HepG2 (cell line): ENCODE measurements around the gene DENND5B. TPM values are rescaled to one million over a fixed set of nuclear protein-coding genes. Genes with fewer than 3 reads are reported as not detected.

Source experiments
- ATAC-seq: fragments of 200-7000 bp; cut with Tn5 transposase; 3 replicates; pipeline ENCODE4 v1.9.1; 2020; ENCODE audit warnings: mild to moderate bottlenecking, moderate library complexity
- BruUV-seq: library from RNA; stranded (reverse); fragments of 400-500 nt; replicated peaks from 2 replicates; lab custom pipeline; 2021; lab: Mats Ljungman, UMichigan
- CTCF ChIA-PET: fragments of 300-600 bp; formaldehyde crosslinking; extraction: SDS; loops from one replicate; lab custom pipeline; 2021; ENCODE audit warnings: low total read pairs, inconsistent platforms, low intra/inter-chr PET ratio; lab: Yijun Ruan, JAX
- POLR2A ChIA-PET: fragments of 350-600 bp; sonication (Branson Sonifier 250); formaldehyde crosslinking; loops from one replicate; lab custom pipeline; 2020; ENCODE audit warnings: antibody characterized with exemption, inconsistent platforms; lab: Yijun Ruan, JAX
- DNase-seq: peaks from one replicate; pipeline ENCODE4 v3.0.0-alpha.2; 2015; ENCODE audit warnings: low spot score
- FAIRE-seq: peaks from 3 replicates; lab custom pipeline; 2011; peaks lifted over from hg19 to GRCh38; lab: Jason Lieb, UNC
- H2AFZ ChIP-seq: one replicate; pipeline ENCODE4 v1.6.1; 2011; ENCODE audit warnings: low read length, inconsistent platforms
- H3K27ac ChIP-seq: fragments of 300-600 bp; 3 replicates; pipeline ENCODE4 v1.8.0; 2011; ENCODE audit warnings: mixed run types, mild to moderate bottlenecking, mixed read lengths, low read length, inconsistent platforms; ENCODE audit not compliant: insufficient read depth; ENCODE audit errors: extremely low read length
- H3K27me3 ChIP-seq, 2 experiments: fragments of 200-600 bp in 1 of 2; 2 replicates in 1 of 2; 3 replicates in 1 of 2; pipeline versions ENCODE4 v1.6.0 to v1.8.0; 2011; ENCODE audit warnings: low read length in 2 of 2, mild to moderate bottlenecking in 2 of 2, moderate library complexity in 2 of 2, inconsistent platforms in 1 of 2; ENCODE audit not compliant: insufficient read depth in 2 of 2, control insufficient read depth in 1 of 2
- H3K36me3 ChIP-seq, 2 experiments: fragments of 200-600 bp in 1 of 2; replicated peaks in 1 of 2; 2 replicates in 1 of 2; 3 replicates in 1 of 2; pipeline versions ENCODE4 v1.5.1 to v1.8.0; 2011; ENCODE audit warnings: low read length in 2 of 2, inconsistent platforms in 1 of 2; ENCODE audit not compliant: insufficient read depth in 2 of 2, control insufficient read depth in 1 of 2
- H3K4me1 ChIP-seq: 2 replicates; pipeline ENCODE4 v1.5.1; 2012; ENCODE audit warnings: low read length, inconsistent platforms; ENCODE audit not compliant: insufficient read depth
- H3K4me2 ChIP-seq: 2 replicates; pipeline ENCODE4 v1.6.0; 2011; ENCODE audit warnings: low read depth, low read length, inconsistent platforms
- H3K4me3 ChIP-seq, 3 experiments: fragments of 200-600 bp in 1 of 3; sonication (generic), shearing (Covaris generic) in 1 of 3; replicated peaks in 1 of 3; 2 replicates each; pipeline ENCODE4 v1.5.1; 2011 to 2016; ENCODE audit warnings: low read length in 3 of 3, inconsistent platforms in 2 of 3, low read depth in 2 of 3, mild to moderate bottlenecking in 2 of 3, control low read depth in 1 of 3, mixed read lengths in 1 of 3; ENCODE audit not compliant: insufficient read depth in 1 of 3
- H3K79me2 ChIP-seq: one replicate; pipeline ENCODE4 v1.6.1; 2011; ENCODE audit warnings: low read length, inconsistent platforms; ENCODE audit not compliant: insufficient read depth
- H3K9ac ChIP-seq: 2 replicates; pipeline ENCODE4 v1.6.0; 2011; ENCODE audit warnings: mild to moderate bottlenecking, low read depth, low read length, inconsistent platforms; ENCODE audit not compliant: insufficient read depth
- H3K9me3 ChIP-seq: 2 replicates; pipeline ENCODE4 v1.5.1; 2012; ENCODE audit warnings: mild to moderate bottlenecking, low read length
- H4K20me1 ChIP-seq: 2 replicates; pipeline ENCODE4 v1.6.0; 2011; ENCODE audit warnings: inconsistent platforms, mild to moderate bottlenecking, low read length, moderate library complexity; ENCODE audit not compliant: insufficient read depth
- ATF3 ChIP-seq: sonication (generic); formaldehyde crosslinking; IDR thresholded peaks from 2 replicates; pipeline ENCODE4 v1.4.0; 2020; ENCODE audit warnings: missing genetic modification reagents
- FOXP4 ChIP-seq: sonication (generic); formaldehyde crosslinking; IDR thresholded peaks from 2 replicates; pipeline ENCODE4 v1.4.0; 2020; ENCODE audit warnings: missing genetic modification reagents
- GPBP1L1 ChIP-seq: sonication (generic); formaldehyde crosslinking; IDR thresholded peaks from 2 replicates; pipeline ENCODE4 v1.5.0; 2020; ENCODE audit warnings: mild to moderate bottlenecking, missing genetic modification reagents
- HNF4G ChIP-seq, 2 experiments: sonication (generic) in 1 of 2; formaldehyde crosslinking in 1 of 2; IDR thresholded peaks; 2 replicates each; pipeline versions ENCODE4 v1.4.0 to v1.6.1; 2011 to 2020; ENCODE audit warnings: borderline replicate concordance in 2 of 2, low read depth in 2 of 2, mild to moderate bottlenecking in 2 of 2, low read length in 1 of 2, missing genetic modification reagents in 1 of 2, moderate library complexity in 1 of 2
- HNRNPK ChIP-seq: fragments of 200-400 bp; formaldehyde crosslinking; IDR thresholded peaks from 2 replicates; pipeline ENCODE4 v1.6.1; 2018; ENCODE audit warnings: low read length, low read depth, moderate library complexity, mild to moderate bottlenecking; ENCODE audit not compliant: poor library complexity, severe bottlenecking
- HNRNPUL1 ChIP-seq: fragments of 200-400 bp; formaldehyde crosslinking; IDR thresholded peaks from 2 replicates; pipeline ENCODE4 v1.6.1; 2017; ENCODE audit warnings: low read depth, mild to moderate bottlenecking, low read length, moderate library complexity
- KDM6A ChIP-seq: IDR thresholded peaks from 2 replicates; pipeline ENCODE4 v1.6.1; 2016; ENCODE audit warnings: low read depth
- MAFF ChIP-seq: IDR thresholded peaks from 2 replicates; pipeline ENCODE4 v1.6.1; 2011; ENCODE audit warnings: low read depth, low read length, improper control_type of control experiment
- MAX ChIP-seq: IDR thresholded peaks from 2 replicates; pipeline ENCODE4 v1.6.1; 2012; ENCODE audit warnings: inconsistent platforms
- MAZ ChIP-seq, 2 experiments: sonication (generic) in 1 of 2; formaldehyde crosslinking in 1 of 2; IDR thresholded peaks; 2 replicates each; pipeline versions ENCODE4 v1.5.0 to v1.6.1; 2012 to 2020; ENCODE audit warnings: low read depth in 2 of 2, mild to moderate bottlenecking in 2 of 2, borderline replicate concordance in 1 of 2, improper control_type of control experiment in 1 of 2, low read length in 1 of 2, missing genetic modification reagents in 1 of 2, moderate library complexity in 1 of 2
- NR2F6 ChIP-seq, 2 experiments: IDR thresholded peaks; 2 replicates each; pipeline ENCODE4 v1.6.1; 2016; ENCODE audit warnings: antibody characterized with exemption in 1 of 2, mild to moderate bottlenecking in 1 of 2
- TARDBP ChIP-seq: sonication (generic); formaldehyde crosslinking; IDR thresholded peaks from 2 replicates; pipeline ENCODE4 v1.8.0; 2022; ENCODE audit warnings: mild to moderate bottlenecking, missing genetic modification reagents
- TBL1XR1 ChIP-seq: fragments of 150-350 bp; IDR thresholded peaks from 2 replicates; pipeline ENCODE4 v1.6.1; 2014; ENCODE audit warnings: borderline replicate concordance, low read length; ENCODE audit not compliant: partially characterized antibody
- ZNF253 ChIP-seq: sonication (generic); formaldehyde crosslinking; IDR thresholded peaks from 2 replicates; pipeline ENCODE4 v1.8.0; 2022; ENCODE audit warnings: mild to moderate bottlenecking, missing genetic modification reagents, borderline replicate concordance
- ZNF263 ChIP-seq: sonication (generic); formaldehyde crosslinking; IDR thresholded peaks from 2 replicates; pipeline ENCODE4 v1.4.0; 2020; ENCODE audit warnings: missing genetic modification reagents
- ZNF660 ChIP-seq: sonication (generic); formaldehyde crosslinking; IDR thresholded peaks from 2 replicates; pipeline ENCODE4 v1.5.1; 2020; ENCODE audit warnings: mild to moderate bottlenecking, low read depth, missing genetic modification reagents, borderline replicate concordance
- WGBS: methylation state at CpG from one replicate; pipeline ENCODE4 v1.1.6; 2017; ENCODE audit warnings: low lambda C conversion rate; 5-methylcytosine and 5-hydroxymethylcytosine counted together
- in situ Hi-C: cut with HindIII; loops from 2 replicates; pipeline ENCODE4 v1.10.0; 2017; ENCODE audit warnings: low pct_unique_long_range_greater_than_20kb; ENCODE audit not compliant: extremely low pct_ligation_motif_present
- intact Hi-C: fragments of 100-400 bp; cut with micrococcal nuclease; formaldehyde crosslinking; loops from one replicate; pipeline ENCODE4 v1.10.0; 2022; ENCODE audit not compliant: unreplicated experiment
- polyA plus RNA-seq, 8 experiments: library from polyadenylated mRNA; depleted of rRNA in 3 of 8; stranded (reverse) in 7 of 8; unstranded in 1 of 8; fragments of >200 nt; fragmentation: Illumina TruSeq in 4 of 8; extraction: Trizol in 4 of 8; gene quantifications; 2 replicates each; pipeline versions ENCODE4 v1.2.1 to v1.2.3, GENCODE V29; 2011 to 2016; ENCODE audit warnings: low read depth in 4 of 8, missing spikeins in 1 of 8, mixed read lengths in 1 of 8; ENCODE audit not compliant: insufficient read depth in 1 of 8
- total RNA-seq, 5 experiments: library from RNA; depleted of rRNA; stranded (reverse); fragments of >200 nt; fragmentation: Illumina TruSeq; extraction: Trizol; gene quantifications; 2 replicates each; pipeline ENCODE4 v1.2.3, GENCODE V29; 2016; ENCODE audit warnings: low read depth in 1 of 5

The DENND5B gene
- total and polyA plus RNA-seq, 2 of the 13 experiments (the other 11 are each of a cell fraction or from before 2014, with no cell fraction given) = 14.7 to 18.7 TPM

- CTCF ChIA-PET = no interaction called here
Observed at GRCh38 chr12:31353750-31354708, 236.9 kb downstream of the DENND5B start.

GRCh38 chr12:31346267-31346666 is 244.7 kb downstream of the DENND5B start:
- ATAC-seq (no peak), DNase-seq (no peak), FAIRE-seq (no peak)
- TF ChIP-seq MAX (no peak), ZNF660 (CRISPR knock-in tag) (no peak), ZNF263 (CRISPR knock-in tag) (no peak), FOXP4 (CRISPR knock-in tag) (no peak), TARDBP (CRISPR knock-in tag) (no peak), KDM6A (no peak), TBL1XR1 (no peak), GPBP1L1 (no peak)
- Histone ChIP-seq H3K4me2 (no peak overlapping the region), H3K9ac (no peak overlapping the region), H3K79me2 (no peaks in the 10 kb centered on the region), H3K36me3 (no peaks in the 10 kb centered on the region), H3K27me3 (no peaks in the 10 kb centered on the region; a peak in 1 of 5 replicates), H3K4me3 (no peak overlapping the region), H3K9me3 (no peaks in the 10 kb centered on the region), H3K4me1 (no peaks in the 10 kb centered on the region), H3K27ac (no peak overlapping the region), H4K20me1 (no peaks in the 10 kb centered on the region), H2AFZ (no peak overlapping the region)
- intact Hi-C loops = no loop called here
- ChIA-PET POLR2A (interaction anchor here (1.7 kb wide), 1 partner anchor 17 kb away, joined by 4 read pairs; no protein-coding TSS in a partner anchor), CTCF (no interaction called here)
- 72% methylated on average over 9 of the region's 9 CpGs for WGBS
- no TSS peak for BruUV-seq
- in situ Hi-C loops = no loop called here

More at GRCh38 chr12:31353750-31354708, 236.9 kb downstream of the DENND5B start:
- Histone ChIP-seq H3K4me3 (no peak overlapping the region; a peak in 1 of 6 replicates), H3K27me3 (no peaks in the 10 kb centered on the region), H4K20me1 (no peaks in the 10 kb centered on the region), H3K4me2 (peak overlapping the region; percentile 37; the same call in 1 of the 2 replicates), H3K9ac (no peak overlapping the region), H3K4me1 (peaks cover 29% of the 10 kb centered on the region), H3K27ac (no peak overlapping the region), H2AFZ (peak overlapping the region; percentile 61), H3K79me2 (no peaks in the 10 kb centered on the region), H3K9me3 (no peaks in the 10 kb centered on the region), H3K36me3 (no peaks in the 10 kb centered on the region)
- WGBS = 70% methylated on average over 12 of the region's 12 CpGs
- intact Hi-C loops (no loop called here), in situ Hi-C loops (no loop called here)
- POLR2A ChIA-PET = interaction anchor here (0.5 to 2.3 kb wide), 6 partner anchors 10 to 28 kb away, joined by 3 to 13 read pairs (median 4); partner anchors contain the start of gene SINHCAF
- DNase-seq = no peak
- no TSS peak for BruUV-seq
- no peak for ATAC-seq
- TF ChIP-seq HNF4G (IDR thresholded peaks at IDR 0.05; ENCODE audit: borderline replicate concordance, low read depth, low read length) = no peak
- no peak for TF ChIP-seq HNF4G (CRISPR knock-in tag; IDR thresholded peaks at IDR 0.05; ENCODE audit: borderline replicate concordance, low read depth)
- no peak for TF ChIP-seq ATF3
- no peak for TF ChIP-seq NR2F6 (IDR thresholded peaks at IDR 0.05)
- no peak for TF ChIP-seq NR2F6 (CRISPR knock-in tag; IDR thresholded peaks at IDR 0.05)
- no peak for TF ChIP-seq MAFF
- TF ChIP-seq MAZ (IDR thresholded peaks at IDR 0.05; ENCODE audit: borderline replicate concordance, low read depth, low read length) = no peak
- no peak for TF ChIP-seq MAZ (CRISPR knock-in tag; IDR thresholded peaks at IDR 0.05; ENCODE audit: low read depth)
- TF ChIP-seq ZNF253 = no peak
- TF ChIP-seq HNRNPUL1 = no peak
- no peak for TF ChIP-seq HNRNPK
- FAIRE-seq = no peak
